GM21619 (cell line): ENCODE measurements around the gene ZNF318.
"Not testable (repeated sequence)": the region's sequence is repeated elsewhere in the genome, so short reads cannot be mapped to it uniquely, and the experiment has no call there.

ENCODE experiments used
- ATAC-seq: cut with Tn5 transposase; IDR thresholded peaks from one replicate; pipeline ENCODE4 v1.9.1; 2021; ENCODE audit not compliant: unreplicated experiment

Gene ZNF318

GRCh38 chr6:43303751-43304331 lies 65.6 kb downstream of the ZNF318 start:
- ATAC-seq: no peak

- not testable (repeated sequence) for ATAC-seq
Measured at GRCh38 chr6:43303006-43303405, 66.4 kb downstream of the ZNF318 start.

- no peak for ATAC-seq
Measured at GRCh38 chr6:43302126-43302525, 67.3 kb downstream of the ZNF318 start.

GRCh38 chr6:43301081-43301870 lies 68.2 kb downstream of the ZNF318 start:
- no peak for ATAC-seq

GRCh38 chr6:43299338-43300293 lies 69.8 kb downstream of the ZNF318 start:
- ATAC-seq: no peak

GRCh38 chr6:43298565-43299337 lies 70.7 kb downstream of the ZNF318 start:
- ATAC-seq: no peak

GRCh38 chr6:43297644-43298564 lies 71.5 kb downstream of the ZNF318 start, which contains the start of gene SLC22A7:
Gene SLC22A7 (plus strand): TSS chr6:43298260. CDS start chr6:43298359, 99 bp downstream.
- no peak for ATAC-seq

GRCh38 chr6:43296780-43297497 lies 72.5 kb downstream of the ZNF318 start:
- no peak for ATAC-seq

- no peak for ATAC-seq
Measured at GRCh38 chr6:43295456-43295855, 74.0 kb downstream of the ZNF318 start.

- ATAC-seq: no peak
Measured at GRCh38 chr6:43294536-43294935, 74.9 kb downstream of the ZNF318 start.

- ATAC-seq: no peak
Measured at GRCh38 chr6:43293698-43294097, 75.7 kb downstream of the ZNF318 start.

- no peak for ATAC-seq
Measured at GRCh38 chr6:43292763-43293318, 76.6 kb downstream of the ZNF318 start.

- no peak for ATAC-seq
Measured at GRCh38 chr6:43292341-43292740, 77.1 kb downstream of the ZNF318 start.

GRCh38 chr6:43291708-43292107 lies 77.7 kb downstream of the ZNF318 start:
- no peak for ATAC-seq

- ATAC-seq: no peak
Measured at GRCh38 chr6:43290905-43291355, 78.5 kb downstream of the ZNF318 start.

- no peak for ATAC-seq
Measured at GRCh38 chr6:43290339-43290904, 79.0 kb downstream of the ZNF318 start.

GRCh38 chr6:43287717-43288679 lies 81.4 kb downstream of the ZNF318 start:
- no peak for ATAC-seq
